Measurements from ENCODE around the gene MYL11.

Gene MYL11

DNA sequence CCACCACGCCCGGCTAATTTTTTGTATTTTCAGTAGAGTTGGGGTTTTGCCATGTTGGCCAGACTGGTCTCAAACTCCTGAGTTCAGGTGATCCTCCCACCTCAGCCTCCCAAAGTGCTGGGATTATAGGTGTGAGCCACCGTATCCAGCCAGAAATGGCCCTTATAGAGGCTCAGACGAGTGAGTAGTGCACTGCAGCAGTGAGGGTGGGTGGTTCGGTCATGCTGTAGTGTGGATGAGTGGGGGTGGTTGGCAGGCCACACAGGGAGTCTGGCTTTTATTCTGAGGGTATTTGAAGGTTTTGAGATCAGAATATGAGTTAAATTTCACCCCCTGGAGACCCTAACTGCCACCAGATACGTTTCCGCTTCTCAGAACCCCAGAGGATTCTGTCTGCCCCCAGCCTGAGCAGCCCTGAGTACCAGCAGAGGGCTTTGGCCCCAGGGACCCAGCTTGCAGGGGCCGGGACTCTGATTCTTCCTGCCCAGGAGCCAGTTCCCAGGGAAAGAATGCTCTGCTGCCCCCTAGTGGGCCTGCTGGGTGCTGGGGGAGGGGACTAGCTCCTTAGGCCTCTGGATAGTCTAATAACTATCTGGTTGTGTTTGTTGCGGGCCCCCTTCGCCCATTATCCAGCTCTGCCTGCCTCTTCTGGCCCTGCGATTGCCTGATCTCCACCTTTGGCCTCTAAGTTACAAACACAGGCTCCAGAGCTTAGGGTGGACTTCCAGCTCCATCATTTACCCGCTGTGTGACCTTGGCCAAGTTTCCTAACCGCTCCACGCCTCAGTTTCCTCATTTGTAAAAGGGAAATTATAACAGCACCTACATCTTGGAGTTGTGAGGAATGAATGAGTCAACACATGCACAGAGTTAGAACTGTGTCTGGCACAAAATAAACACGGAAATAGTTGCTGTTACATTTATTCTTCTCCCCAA, 34.8 kb downstream of the MYL11 start (continued):
- TF ChIP-seq, protein P1, sequence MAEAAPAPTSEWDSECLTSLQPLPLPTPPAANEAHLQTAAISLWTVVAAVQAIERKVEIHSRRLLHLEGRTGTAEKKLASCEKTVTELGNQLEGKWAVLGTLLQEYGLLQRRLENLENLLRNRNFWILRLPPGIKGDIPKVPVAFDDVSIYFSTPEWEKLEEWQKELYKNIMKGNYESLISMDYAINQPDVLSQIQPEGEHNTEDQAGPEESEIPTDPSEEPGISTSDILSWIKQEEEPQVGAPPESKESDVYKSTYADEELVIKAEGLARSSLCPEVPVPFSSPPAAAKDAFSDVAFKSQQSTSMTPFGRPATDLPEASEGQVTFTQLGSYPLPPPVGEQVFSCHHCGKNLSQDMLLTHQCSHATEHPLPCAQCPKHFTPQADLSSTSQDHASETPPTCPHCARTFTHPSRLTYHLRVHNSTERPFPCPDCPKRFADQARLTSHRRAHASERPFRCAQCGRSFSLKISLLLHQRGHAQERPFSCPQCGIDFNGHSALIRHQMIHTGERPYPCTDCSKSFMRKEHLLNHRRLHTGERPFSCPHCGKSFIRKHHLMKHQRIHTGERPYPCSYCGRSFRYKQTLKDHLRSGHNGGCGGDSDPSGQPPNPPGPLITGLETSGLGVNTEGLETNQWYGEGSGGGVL (tag by site-specific recombination; IDR thresholded peaks at IDR 0.05), result no peak
- TF ChIP-seq ZNF2 (tag by site-specific recombination; IDR thresholded peaks at IDR 0.05), result peak; percentile 48; the same call in 1 of the 2 replicates
- TF ChIP-seq, protein P2, sequence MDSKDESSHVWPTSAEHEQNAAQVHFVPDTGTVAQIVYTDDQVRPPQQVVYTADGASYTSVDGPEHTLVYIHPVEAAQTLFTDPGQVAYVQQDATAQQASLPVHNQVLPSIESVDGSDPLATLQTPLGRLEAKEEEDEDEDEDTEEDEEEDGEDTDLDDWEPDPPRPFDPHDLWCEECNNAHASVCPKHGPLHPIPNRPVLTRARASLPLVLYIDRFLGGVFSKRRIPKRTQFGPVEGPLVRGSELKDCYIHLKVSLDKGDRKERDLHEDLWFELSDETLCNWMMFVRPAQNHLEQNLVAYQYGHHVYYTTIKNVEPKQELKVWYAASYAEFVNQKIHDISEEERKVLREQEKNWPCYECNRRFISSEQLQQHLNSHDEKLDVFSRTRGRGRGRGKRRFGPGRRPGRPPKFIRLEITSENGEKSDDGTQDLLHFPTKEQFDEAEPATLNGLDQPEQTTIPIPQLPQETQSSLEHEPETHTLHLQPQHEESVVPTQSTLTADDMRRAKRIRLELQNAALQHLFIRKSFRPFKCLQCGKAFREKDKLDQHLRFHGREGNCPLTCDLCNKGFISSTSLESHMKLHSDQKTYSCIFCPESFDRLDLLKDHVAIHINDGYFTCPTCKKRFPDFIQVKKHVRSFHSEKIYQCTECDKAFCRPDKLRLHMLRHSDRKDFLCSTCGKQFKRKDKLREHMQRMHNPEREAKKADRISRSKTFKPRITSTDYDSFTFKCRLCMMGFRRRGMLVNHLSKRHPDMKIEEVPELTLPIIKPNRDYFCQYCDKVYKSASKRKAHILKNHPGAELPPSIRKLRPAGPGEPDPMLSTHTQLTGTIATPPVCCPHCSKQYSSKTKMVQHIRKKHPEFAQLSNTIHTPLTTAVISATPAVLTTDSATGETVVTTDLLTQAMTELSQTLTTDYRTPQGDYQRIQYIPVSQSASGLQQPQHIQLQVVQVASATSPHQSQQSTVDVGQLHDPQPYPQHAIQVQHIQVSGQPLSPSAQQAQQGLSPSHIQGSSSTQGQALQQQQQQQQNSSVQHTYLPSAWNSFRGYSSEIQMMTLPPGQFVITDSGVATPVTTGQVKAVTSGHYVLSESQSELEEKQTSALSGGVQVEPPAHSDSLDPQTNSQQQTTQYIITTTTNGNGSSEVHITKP (tag by site-specific recombination; IDR thresholded peaks at IDR 0.05), result peak; percentile 32; the same call in 1 of the 2 replicates
- TF ChIP-seq ZNF600 (tag by site-specific recombination; IDR thresholded peaks at IDR 0.05), result 0 out of 2 replicates have a peak, but pooled peaks have one; percentile 22
- TF ChIP-seq EGR2 (tag by site-specific recombination; IDR thresholded peaks at IDR 0.05; ENCODE audit: low read depth), result peak; percentile 68
- TF ChIP-seq, protein P3, sequence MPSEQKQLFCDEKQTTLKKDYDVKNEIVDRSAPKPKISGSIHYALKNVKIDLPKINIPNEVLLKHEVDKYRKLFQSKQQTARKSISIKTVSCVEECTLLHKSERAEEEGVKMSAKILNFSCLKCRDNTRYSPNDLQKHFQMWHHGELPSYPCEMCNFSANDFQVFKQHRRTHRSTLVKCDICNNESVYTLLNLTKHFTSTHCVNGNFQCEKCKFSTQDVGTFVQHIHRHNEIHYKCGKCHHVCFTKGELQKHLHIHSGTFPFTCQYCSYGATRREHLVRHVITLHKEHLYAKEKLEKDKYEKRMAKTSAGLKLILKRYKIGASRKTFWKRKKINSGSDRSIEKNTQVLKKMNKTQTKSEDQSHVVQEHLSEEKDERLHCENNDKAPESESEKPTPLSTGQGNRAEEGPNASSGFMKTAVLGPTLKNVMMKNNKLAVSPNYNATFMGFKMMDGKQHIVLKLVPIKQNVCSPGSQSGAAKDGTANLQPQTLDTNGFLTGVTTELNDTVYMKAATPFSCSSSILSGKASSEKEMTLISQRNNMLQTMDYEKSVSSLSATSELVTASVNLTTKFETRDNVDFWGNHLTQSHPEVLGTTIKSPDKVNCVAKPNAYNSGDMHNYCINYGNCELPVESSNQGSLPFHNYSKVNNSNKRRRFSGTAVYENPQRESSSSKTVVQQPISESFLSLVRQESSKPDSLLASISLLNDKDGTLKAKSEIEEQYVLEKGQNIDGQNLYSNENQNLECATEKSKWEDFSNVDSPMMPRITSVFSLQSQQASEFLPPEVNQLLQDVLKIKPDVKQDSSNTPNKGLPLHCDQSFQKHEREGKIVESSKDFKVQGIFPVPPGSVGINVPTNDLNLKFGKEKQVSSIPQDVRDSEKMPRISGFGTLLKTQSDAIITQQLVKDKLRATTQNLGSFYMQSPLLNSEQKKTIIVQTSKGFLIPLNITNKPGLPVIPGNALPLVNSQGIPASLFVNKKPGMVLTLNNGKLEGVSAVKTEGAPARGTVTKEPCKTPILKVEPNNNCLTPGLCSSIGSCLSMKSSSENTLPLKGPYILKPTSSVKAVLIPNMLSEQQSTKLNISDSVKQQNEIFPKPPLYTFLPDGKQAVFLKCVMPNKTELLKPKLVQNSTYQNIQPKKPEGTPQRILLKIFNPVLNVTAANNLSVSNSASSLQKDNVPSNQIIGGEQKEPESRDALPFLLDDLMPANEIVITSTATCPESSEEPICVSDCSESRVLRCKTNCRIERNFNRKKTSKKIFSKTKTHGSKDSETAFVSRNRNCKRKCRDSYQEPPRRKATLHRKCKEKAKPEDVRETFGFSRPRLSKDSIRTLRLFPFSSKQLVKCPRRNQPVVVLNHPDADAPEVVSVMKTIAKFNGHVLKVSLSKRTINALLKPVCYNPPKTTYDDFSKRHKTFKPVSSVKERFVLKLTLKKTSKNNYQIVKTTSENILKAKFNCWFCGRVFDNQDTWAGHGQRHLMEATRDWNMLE (tag by site-specific recombination; conservative IDR thresholded peaks at IDR 0.05; ENCODE audit: low read depth), result no peak
- no peak for TF ChIP-seq HOXC10 (CRISPR knock-in tag; IDR thresholded peaks at IDR 0.05)
- TF ChIP-seq KLF16 (tag by site-specific recombination; IDR thresholded peaks at IDR 0.05), result no peak
- TF ChIP-seq OVOL3 (tag by site-specific recombination; IDR thresholded peaks at IDR 0.05), result no peak
- TF ChIP-seq ZNF514 (tag by site-specific recombination; IDR thresholded peaks at IDR 0.05), result no peak
- TF ChIP-seq ZXDB (tag by site-specific recombination; IDR thresholded peaks at IDR 0.05), result peak; percentile 95
- TF ChIP-seq BCL11A (tag by site-specific recombination; IDR thresholded peaks at IDR 0.05; ENCODE audit: low read depth), result 0 out of 2 replicates have a peak, but pooled peaks have one; percentile 15
- TF ChIP-seq, protein P4, sequence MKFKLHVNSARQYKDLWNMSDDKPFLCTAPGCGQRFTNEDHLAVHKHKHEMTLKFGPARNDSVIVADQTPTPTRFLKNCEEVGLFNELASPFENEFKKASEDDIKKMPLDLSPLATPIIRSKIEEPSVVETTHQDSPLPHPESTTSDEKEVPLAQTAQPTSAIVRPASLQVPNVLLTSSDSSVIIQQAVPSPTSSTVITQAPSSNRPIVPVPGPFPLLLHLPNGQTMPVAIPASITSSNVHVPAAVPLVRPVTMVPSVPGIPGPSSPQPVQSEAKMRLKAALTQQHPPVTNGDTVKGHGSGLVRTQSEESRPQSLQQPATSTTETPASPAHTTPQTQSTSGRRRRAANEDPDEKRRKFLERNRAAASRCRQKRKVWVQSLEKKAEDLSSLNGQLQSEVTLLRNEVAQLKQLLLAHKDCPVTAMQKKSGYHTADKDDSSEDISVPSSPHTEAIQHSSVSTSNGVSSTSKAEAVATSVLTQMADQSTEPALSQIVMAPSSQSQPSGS (tag by site-specific recombination; IDR thresholded peaks at IDR 0.05; ENCODE audit: low read depth), result no peak
- TF ChIP-seq ZBTB8A (tag by site-specific recombination; IDR thresholded peaks at IDR 0.05), result peak; percentile 74
- no peak for TF ChIP-seq ZSCAN23 (tag by site-specific recombination; IDR thresholded peaks at IDR 0.05)
- TF ChIP-seq, protein P5, sequence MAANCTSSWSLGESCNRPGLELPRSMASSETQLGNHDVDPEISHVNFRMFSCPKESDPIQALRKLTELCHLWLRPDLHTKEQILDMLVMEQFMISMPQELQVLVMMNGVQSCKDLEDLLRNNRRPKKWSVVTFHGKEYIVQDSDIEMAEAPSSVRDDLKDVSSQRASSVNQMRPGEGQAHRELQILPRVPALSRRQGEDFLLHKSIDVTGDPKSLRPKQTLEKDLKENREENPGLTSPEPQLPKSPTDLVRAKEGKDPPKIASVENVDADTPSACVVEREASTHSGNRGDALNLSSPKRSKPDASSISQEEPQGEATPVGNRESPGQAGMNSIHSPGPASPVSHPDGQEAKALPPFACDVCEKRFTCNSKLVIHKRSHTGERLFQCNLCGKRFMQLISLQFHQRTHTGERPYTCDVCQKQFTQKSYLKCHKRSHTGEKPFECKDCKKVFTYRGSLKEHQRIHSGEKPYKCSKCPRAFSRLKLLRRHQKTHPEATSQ (tag by site-specific recombination; IDR thresholded peaks at IDR 0.05), result no peak
- TF ChIP-seq, protein P6, sequence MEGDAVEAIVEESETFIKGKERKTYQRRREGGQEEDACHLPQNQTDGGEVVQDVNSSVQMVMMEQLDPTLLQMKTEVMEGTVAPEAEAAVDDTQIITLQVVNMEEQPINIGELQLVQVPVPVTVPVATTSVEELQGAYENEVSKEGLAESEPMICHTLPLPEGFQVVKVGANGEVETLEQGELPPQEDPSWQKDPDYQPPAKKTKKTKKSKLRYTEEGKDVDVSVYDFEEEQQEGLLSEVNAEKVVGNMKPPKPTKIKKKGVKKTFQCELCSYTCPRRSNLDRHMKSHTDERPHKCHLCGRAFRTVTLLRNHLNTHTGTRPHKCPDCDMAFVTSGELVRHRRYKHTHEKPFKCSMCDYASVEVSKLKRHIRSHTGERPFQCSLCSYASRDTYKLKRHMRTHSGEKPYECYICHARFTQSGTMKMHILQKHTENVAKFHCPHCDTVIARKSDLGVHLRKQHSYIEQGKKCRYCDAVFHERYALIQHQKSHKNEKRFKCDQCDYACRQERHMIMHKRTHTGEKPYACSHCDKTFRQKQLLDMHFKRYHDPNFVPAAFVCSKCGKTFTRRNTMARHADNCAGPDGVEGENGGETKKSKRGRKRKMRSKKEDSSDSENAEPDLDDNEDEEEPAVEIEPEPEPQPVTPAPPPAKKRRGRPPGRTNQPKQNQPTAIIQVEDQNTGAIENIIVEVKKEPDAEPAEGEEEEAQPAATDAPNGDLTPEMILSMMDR (tag by site-specific recombination; IDR thresholded peaks at IDR 0.05), result peak; percentile 97
- TF ChIP-seq, protein P7, sequence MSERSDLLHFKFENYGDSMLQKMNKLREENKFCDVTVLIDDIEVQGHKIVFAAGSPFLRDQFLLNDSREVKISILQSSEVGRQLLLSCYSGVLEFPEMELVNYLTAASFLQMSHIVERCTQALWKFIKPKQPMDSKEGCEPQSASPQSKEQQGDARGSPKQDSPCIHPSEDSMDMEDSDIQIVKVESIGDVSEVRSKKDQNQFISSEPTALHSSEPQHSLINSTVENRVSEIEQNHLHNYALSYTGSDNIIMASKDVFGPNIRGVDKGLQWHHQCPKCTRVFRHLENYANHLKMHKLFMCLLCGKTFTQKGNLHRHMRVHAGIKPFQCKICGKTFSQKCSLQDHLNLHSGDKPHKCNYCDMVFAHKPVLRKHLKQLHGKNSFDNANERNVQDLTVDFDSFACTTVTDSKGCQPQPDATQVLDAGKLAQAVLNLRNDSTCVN (tag by site-specific recombination; optimal IDR thresholded peaks at IDR 0.05), result peak; percentile 20
- TF ChIP-seq ZNF837 (tag by site-specific recombination; IDR thresholded peaks at IDR 0.05), result no peak
- no peak for TF ChIP-seq ZNF239 (tag by site-specific recombination; IDR thresholded peaks at IDR 0.05)
- peak; percentile 38 for TF ChIP-seq SP2 (tag by site-specific recombination; IDR thresholded peaks at IDR 0.05)

Data from HEK293 (cell line).